HepG2 (cell line): ENCODE results near the gene GCLC. TPM values are rescaled to one million over a fixed set of nuclear protein-coding genes. Genes with fewer than 3 reads are reported as not detected.

Experiments used
- BORCS8-MEF2B ChIP-seq: sonication (generic); formaldehyde crosslinking; IDR thresholded peaks from 2 replicates; pipeline ENCODE4 v1.8.0; 2022; ENCODE audit warnings: mild to moderate bottlenecking, missing genetic modification reagents
- CEBPG ChIP-seq: IDR thresholded peaks from 2 replicates; pipeline ENCODE4 v1.6.1; 2016
- MIXL1 ChIP-seq: IDR thresholded peaks from 2 replicates; pipeline ENCODE4 v1.6.1; 2016
- NCOR1 ChIP-seq: fragments of 200-600 bp; sonication (generic); IDR thresholded peaks from 2 replicates; pipeline ENCODE4 v1.7.0; 2017; ENCODE audit warnings: antibody characterized with exemption, low read length, borderline replicate concordance
- RNF2 ChIP-seq: fragments of 450-650 bp; conservative IDR thresholded peaks from 2 replicates; pipeline ENCODE4 v1.6.1; 2016; ENCODE audit warnings: low read depth
- SALL1 ChIP-seq: sonication (generic); formaldehyde crosslinking; IDR thresholded peaks from 2 replicates; pipeline ENCODE4 v1.8.0; 2022; ENCODE audit warnings: mild to moderate bottlenecking, missing genetic modification reagents
- TGIF2 ChIP-seq: IDR thresholded peaks from 2 replicates; pipeline ENCODE4 v1.6.1; 2016; ENCODE audit warnings: control low read depth, missing compliant biosample characterization
- ZFP36L1 ChIP-seq: sonication (generic); formaldehyde crosslinking; IDR thresholded peaks from 2 replicates; pipeline ENCODE4 v1.8.0; 2022; ENCODE audit warnings: mild to moderate bottlenecking, missing genetic modification reagents, moderate library complexity
- ZMYM4 ChIP-seq: sonication (generic); formaldehyde crosslinking; IDR thresholded peaks from 2 replicates; pipeline ENCODE4 v1.8.1; 2023; ENCODE audit warnings: mild to moderate bottlenecking, missing genetic modification reagents
- ZNF136 ChIP-seq: sonication (generic); formaldehyde crosslinking; IDR thresholded peaks from 2 replicates; pipeline ENCODE4 v1.8.1; 2022; ENCODE audit warnings: low read depth, mild to moderate bottlenecking, moderate library complexity, missing genetic modification reagents
- ZNF225 ChIP-seq: sonication (generic); formaldehyde crosslinking; IDR thresholded peaks from 2 replicates; pipeline ENCODE4 v1.4.0; 2020; ENCODE audit warnings: mild to moderate bottlenecking, missing genetic modification reagents
- ZNF263 ChIP-seq: sonication (generic); formaldehyde crosslinking; IDR thresholded peaks from 2 replicates; pipeline ENCODE4 v1.4.0; 2020; ENCODE audit warnings: missing genetic modification reagents
- ZNF546 ChIP-seq: sonication (generic); formaldehyde crosslinking; conservative IDR thresholded peaks from 2 replicates; pipeline ENCODE4 v1.8.1; 2023; ENCODE audit warnings: mild to moderate bottlenecking, missing genetic modification reagents
- ZNF773 ChIP-seq: sonication (generic); formaldehyde crosslinking; IDR thresholded peaks from 2 replicates; pipeline ENCODE4 v1.4.0; 2020; ENCODE audit warnings: missing genetic modification reagents, borderline replicate concordance
- ZNF841 ChIP-seq: sonication (generic); formaldehyde crosslinking; IDR thresholded peaks from 2 replicates; pipeline ENCODE4 v1.8.1; 2023; ENCODE audit warnings: missing genetic modification reagents, borderline replicate concordance
- polyA plus RNA-seq, 8 experiments: library from polyadenylated mRNA; depleted of rRNA in 3 of 8; stranded (reverse) in 7 of 8; unstranded in 1 of 8; fragments of >200 nt; fragmentation: Illumina TruSeq in 4 of 8; extraction: Trizol in 4 of 8; gene quantifications; 2 replicates each; pipeline versions ENCODE4 v1.2.1 to v1.2.3, GENCODE V29; 2011 to 2016; ENCODE audit warnings: low read depth in 4 of 8, missing spikeins in 1 of 8, mixed read lengths in 1 of 8; ENCODE audit not compliant: insufficient read depth in 1 of 8
- total RNA-seq, 5 experiments: library from RNA; depleted of rRNA; stranded (reverse); fragments of >200 nt; fragmentation: Illumina TruSeq; extraction: Trizol; gene quantifications; 2 replicates each; pipeline ENCODE4 v1.2.3, GENCODE V29; 2016; ENCODE audit warnings: low read depth in 1 of 5
- TF ChIP-seq, protein P1 (sequence below): sonication (generic); formaldehyde crosslinking; IDR thresholded peaks from 2 replicates; pipeline ENCODE4 v1.4.0; 2020; ENCODE audit warnings: missing genetic modification reagents
- TF ChIP-seq, protein P2 (sequence below): sonication (generic); formaldehyde crosslinking; IDR thresholded peaks from 2 replicates; pipeline ENCODE4 v1.8.0; 2022; ENCODE audit warnings: mild to moderate bottlenecking, missing genetic modification reagents; ENCODE audit not compliant: insufficient replicate concordance
- TF ChIP-seq, protein P3 (sequence below): sonication (generic); formaldehyde crosslinking; conservative IDR thresholded peaks from 2 replicates; pipeline ENCODE4 v1.4.0; 2020; ENCODE audit warnings: missing genetic modification reagents
- TF ChIP-seq, protein P4 (sequence below): sonication (generic); formaldehyde crosslinking; IDR thresholded peaks from 2 replicates; pipeline ENCODE4 v1.4.0; 2020; ENCODE audit warnings: missing genetic modification reagents

GCLC gene
- total and polyA plus RNA-seq, 2 of the 13 experiments (the other 11 are each of a cell fraction or from before 2014, with no cell fraction given), result 35.3 to 84.6 TPM

DNA sequence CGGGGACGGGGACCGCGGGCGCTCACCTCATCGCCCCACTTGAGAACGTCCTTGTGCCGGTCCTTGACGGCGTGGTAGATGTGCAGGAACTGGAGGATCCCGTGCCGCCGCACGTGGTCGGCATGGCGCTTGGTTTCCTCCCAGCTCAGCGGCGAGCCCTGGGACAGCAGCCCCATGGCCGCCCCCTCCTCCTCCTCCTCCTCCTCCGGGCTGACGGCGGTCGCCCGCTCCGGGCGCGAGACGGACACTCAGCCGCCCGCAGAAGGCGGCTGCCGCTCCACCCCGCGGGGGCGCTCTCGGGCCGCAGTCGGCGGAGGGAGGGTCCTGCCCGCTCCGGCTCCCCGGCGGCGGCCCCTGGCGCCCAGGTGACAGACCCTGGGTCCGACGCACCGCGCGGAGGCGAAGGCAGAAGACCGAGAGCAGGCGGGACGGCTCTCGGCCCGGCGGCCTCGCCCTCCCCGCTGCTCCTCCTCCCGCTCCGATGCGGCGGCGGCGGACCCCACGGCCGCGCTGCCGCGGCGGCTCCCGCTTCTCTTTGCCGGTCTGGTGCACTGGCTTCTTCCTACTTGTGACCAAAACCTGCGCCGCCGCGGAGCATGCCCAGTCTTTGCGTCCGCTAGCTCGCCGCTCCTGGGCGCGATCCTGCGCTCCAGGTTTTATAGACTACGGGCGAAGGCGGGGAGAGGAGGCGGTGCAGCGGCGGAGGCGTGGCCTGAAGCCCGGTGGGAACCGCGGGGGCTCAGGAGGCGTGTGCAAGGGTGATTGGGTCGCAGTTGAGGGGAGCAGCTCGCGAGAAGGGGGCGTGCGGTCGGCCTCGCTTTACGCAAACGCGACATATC lies at the start of gene GCLC (continued):
- TF ChIP-seq, protein P1, sequence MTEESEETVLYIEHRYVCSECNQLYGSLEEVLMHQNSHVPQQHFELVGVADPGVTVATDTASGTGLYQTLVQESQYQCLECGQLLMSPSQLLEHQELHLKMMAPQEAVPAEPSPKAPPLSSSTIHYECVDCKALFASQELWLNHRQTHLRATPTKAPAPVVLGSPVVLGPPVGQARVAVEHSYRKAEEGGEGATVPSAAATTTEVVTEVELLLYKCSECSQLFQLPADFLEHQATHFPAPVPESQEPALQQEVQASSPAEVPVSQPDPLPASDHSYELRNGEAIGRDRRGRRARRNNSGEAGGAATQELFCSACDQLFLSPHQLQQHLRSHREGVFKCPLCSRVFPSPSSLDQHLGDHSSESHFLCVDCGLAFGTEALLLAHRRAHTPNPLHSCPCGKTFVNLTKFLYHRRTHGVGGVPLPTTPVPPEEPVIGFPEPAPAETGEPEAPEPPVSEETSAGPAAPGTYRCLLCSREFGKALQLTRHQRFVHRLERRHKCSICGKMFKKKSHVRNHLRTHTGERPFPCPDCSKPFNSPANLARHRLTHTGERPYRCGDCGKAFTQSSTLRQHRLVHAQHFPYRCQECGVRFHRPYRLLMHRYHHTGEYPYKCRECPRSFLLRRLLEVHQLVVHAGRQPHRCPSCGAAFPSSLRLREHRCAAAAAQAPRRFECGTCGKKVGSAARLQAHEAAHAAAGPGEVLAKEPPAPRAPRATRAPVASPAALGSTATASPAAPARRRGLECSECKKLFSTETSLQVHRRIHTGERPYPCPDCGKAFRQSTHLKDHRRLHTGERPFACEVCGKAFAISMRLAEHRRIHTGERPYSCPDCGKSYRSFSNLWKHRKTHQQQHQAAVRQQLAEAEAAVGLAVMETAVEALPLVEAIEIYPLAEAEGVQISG (CRISPR knock-in tag), result peak; percentile 86
- TF ChIP-seq, protein P2, sequence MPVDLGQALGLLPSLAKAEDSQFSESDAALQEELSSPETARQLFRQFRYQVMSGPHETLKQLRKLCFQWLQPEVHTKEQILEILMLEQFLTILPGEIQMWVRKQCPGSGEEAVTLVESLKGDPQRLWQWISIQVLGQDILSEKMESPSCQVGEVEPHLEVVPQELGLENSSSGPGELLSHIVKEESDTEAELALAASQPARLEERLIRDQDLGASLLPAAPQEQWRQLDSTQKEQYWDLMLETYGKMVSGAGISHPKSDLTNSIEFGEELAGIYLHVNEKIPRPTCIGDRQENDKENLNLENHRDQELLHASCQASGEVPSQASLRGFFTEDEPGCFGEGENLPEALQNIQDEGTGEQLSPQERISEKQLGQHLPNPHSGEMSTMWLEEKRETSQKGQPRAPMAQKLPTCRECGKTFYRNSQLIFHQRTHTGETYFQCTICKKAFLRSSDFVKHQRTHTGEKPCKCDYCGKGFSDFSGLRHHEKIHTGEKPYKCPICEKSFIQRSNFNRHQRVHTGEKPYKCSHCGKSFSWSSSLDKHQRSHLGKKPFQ, result peak; percentile 29
- TF ChIP-seq ZNF136 (no peak), ZNF841 (0 out of 2 replicates have a peak, but pooled peaks have one; percentile 21), BORCS8-MEF2B (peak; percentile 98), MIXL1 (peak; percentile 64; the same call in 1 of the 2 replicates), TGIF2 (peak; percentile 92), ZNF225 (CRISPR knock-in tag) (peak; percentile 73; the same call in 1 of the 2 replicates), NCOR1 (no peak), SALL1 (CRISPR knock-in tag) (peak; percentile 94), ZMYM4 (CRISPR knock-in tag) (peak; percentile 100), ZNF773 (CRISPR knock-in tag) (peak; percentile 60; the same call in 1 of the 2 replicates), ZNF263 (CRISPR knock-in tag) (peak; percentile 96), CEBPG (peak; percentile 54), ZFP36L1 (CRISPR knock-in tag) (peak; percentile 92), ZNF546 (CRISPR knock-in tag) (peak; percentile 41; the same call in 1 of the 2 replicates), RNF2 (peak; percentile 89)
- TF ChIP-seq, protein P3, sequence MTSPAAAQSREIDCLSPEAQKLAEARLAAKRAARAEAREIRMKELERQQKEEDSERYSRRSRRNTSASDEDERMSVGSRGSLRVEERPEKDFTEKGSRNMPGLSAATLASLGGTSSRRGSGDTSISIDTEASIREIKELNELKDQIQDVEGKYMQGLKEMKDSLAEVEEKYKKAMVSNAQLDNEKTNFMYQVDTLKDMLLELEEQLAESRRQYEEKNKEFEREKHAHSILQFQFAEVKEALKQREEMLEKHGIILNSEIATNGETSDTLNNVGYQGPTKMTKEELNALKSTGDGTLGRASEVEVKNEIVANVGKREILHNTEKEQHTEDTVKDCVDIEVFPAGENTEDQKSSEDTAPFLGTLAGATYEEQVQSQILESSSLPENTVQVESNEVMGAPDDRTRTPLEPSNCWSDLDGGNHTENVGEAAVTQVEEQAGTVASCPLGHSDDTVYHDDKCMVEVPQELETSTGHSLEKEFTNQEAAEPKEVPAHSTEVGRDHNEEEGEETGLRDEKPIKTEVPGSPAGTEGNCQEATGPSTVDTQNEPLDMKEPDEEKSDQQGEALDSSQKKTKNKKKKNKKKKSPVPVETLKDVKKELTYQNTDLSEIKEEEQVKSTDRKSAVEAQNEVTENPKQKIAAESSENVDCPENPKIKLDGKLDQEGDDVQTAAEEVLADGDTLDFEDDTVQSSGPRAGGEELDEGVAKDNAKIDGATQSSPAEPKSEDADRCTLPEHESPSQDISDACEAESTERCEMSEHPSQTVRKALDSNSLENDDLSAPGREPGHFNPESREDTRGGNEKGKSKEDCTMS, result 0 out of 2 replicates have a peak, but pooled peaks have one; percentile 10
- TF ChIP-seq, protein P4, sequence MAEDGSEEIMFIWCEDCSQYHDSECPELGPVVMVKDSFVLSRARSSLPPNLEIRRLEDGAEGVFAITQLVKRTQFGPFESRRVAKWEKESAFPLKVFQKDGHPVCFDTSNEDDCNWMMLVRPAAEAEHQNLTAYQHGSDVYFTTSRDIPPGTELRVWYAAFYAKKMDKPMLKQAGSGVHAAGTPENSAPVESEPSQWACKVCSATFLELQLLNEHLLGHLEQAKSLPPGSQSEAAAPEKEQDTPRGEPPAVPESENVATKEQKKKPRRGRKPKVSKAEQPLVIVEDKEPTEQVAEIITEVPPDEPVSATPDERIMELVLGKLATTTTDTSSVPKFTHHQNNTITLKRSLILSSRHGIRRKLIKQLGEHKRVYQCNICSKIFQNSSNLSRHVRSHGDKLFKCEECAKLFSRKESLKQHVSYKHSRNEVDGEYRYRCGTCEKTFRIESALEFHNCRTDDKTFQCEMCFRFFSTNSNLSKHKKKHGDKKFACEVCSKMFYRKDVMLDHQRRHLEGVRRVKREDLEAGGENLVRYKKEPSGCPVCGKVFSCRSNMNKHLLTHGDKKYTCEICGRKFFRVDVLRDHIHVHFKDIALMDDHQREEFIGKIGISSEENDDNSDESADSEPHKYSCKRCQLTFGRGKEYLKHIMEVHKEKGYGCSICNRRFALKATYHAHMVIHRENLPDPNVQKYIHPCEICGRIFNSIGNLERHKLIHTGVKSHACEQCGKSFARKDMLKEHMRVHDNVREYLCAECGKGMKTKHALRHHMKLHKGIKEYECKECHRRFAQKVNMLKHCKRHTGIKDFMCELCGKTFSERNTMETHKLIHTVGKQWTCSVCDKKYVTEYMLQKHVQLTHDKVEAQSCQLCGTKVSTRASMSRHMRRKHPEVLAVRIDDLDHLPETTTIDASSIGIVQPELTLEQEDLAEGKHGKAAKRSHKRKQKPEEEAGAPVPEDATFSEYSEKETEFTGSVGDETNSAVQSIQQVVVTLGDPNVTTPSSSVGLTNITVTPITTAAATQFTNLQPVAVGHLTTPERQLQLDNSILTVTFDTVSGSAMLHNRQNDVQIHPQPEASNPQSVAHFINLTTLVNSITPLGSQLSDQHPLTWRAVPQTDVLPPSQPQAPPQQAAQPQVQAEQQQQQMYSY (CRISPR knock-in tag), result peak; percentile 100
